Measurements from ENCODE around the gene ZKSCAN8.

- no peak for TF ChIP-seq POLR2A (IDR thresholded peaks at IDR 0.05; ENCODE audit: low read length)
- TF ChIP-seq GATA1 (IDR thresholded peaks at IDR 0.05; ENCODE audit: low read depth, low read length), result no peak
Observed at GRCh38 chr6:28171271-28171670, 29.6 kb downstream of the ZKSCAN8 start.
